Smooth muscle cell (in vitro differentiated cells): ENCODE data around the gene TTC21A. TPM values are rescaled to one million over a fixed set of nuclear protein-coding genes. Genes with fewer than 3 reads are reported as not detected.

ENCODE experiments used
- DNase-seq: peaks from one replicate; lab custom pipeline; 2025; ENCODE audit not compliant: unreplicated experiment; lab: John Stamatoyannopoulos, UW
- H2AFZ ChIP-seq: fragments of 200-600 bp; sonication (generic); 2 replicates; pipeline ENCODE4 v1.6.0; 2016; ENCODE audit warnings: antibody characterized with exemption, low read depth, mild to moderate bottlenecking
- H3F3A ChIP-seq: fragments of 200-600 bp; sonication (generic); 2 replicates; pipeline ENCODE4 v1.6.0; 2017; ENCODE audit warnings: antibody characterized with exemption, low read depth
- H3K27ac ChIP-seq: fragments of 200-600 bp; sonication (generic); 2 replicates; pipeline ENCODE4 v1.5.1; 2016; ENCODE audit warnings: low read depth, mild to moderate bottlenecking
- H3K27me3 ChIP-seq: fragments of 200-600 bp; sonication (generic); 2 replicates; pipeline ENCODE4 v1.6.1; 2016; ENCODE audit warnings: low read depth, mild to moderate bottlenecking
- H3K36me3 ChIP-seq: fragments of 200-600 bp; sonication (generic); 2 replicates; pipeline ENCODE4 v1.5.1; 2016; ENCODE audit warnings: low read depth
- H3K4me1 ChIP-seq: fragments of 200-600 bp; sonication (generic); 2 replicates; pipeline ENCODE4 v1.5.1; 2016; ENCODE audit warnings: low read depth
- H3K4me2 ChIP-seq: fragments of 200-600 bp; sonication (generic); 2 replicates; pipeline ENCODE4 v1.6.0; 2016; ENCODE audit warnings: mild to moderate bottlenecking
- H3K4me3 ChIP-seq: fragments of 200-600 bp; sonication (generic); 2 replicates; pipeline ENCODE4 v1.5.1; 2016; ENCODE audit warnings: mild to moderate bottlenecking
- H3K79me2 ChIP-seq: fragments of 200-600 bp; sonication (generic); 2 replicates; pipeline ENCODE4 v1.6.0; 2016; ENCODE audit warnings: low read depth, mild to moderate bottlenecking
- H3K9ac ChIP-seq: fragments of 200-600 bp; sonication (generic); 2 replicates; pipeline ENCODE4 v1.6.0; 2016; ENCODE audit warnings: low read depth
- H3K9me3 ChIP-seq: fragments of 200-600 bp; sonication (generic); replicated peaks from 2 replicates; pipeline ENCODE4 v1.5.1; 2016; ENCODE audit warnings: low read depth
- H4K20me1 ChIP-seq: fragments of 200-600 bp; sonication (generic); 2 replicates; pipeline ENCODE4 v1.6.0; 2016; ENCODE audit warnings: low read depth
- CTCF ChIP-seq: fragments of 200-600 bp; sonication (generic); IDR thresholded peaks from 2 replicates; pipeline ENCODE4 v1.5.1; 2017; ENCODE audit warnings: borderline replicate concordance, mild to moderate bottlenecking, antibody characterized with exemption; ENCODE audit not compliant: insufficient read depth, poor library complexity, severe bottlenecking
- WGBS: methylation state at CpG from one replicate; pipeline ENCODE4 v1.1.7; 2016; ENCODE audit warnings: low lambda C conversion rate; 5-methylcytosine and 5-hydroxymethylcytosine counted together
- polyA plus RNA-seq: library from polyadenylated mRNA; unstranded; fragments of >200 nt; fragmentation: Nextera tagmentation; extraction: Ambion mirVana; gene quantifications from 2 replicates; pipeline ENCODE4 v1.2.1, GENCODE V29; 2016
- total RNA-seq: library from RNA; depleted of rRNA; stranded (reverse); fragments of >200 nt; gene quantifications from 2 replicates; pipeline ENCODE4 v1.2.3, GENCODE V29; 2014

The TTC21A gene
- total and polyA plus RNA-seq, 2 experiments from 2014 or later, result 2.3 to 10.6 TPM

GRCh38 chr3:39075910-39076309, 31.6 kb upstream of the TTC21A start:
- no peak for TF ChIP-seq CTCF
- H3K27ac ChIP-seq, result no peak overlapping the region

GRCh38 chr3:39079530-39079929, 27.9 kb upstream of the TTC21A start:
- no peaks in the 10 kb centered on the region for H3K9me3 ChIP-seq
- H3K4me3 ChIP-seq, result no peak overlapping the region
- H3K27ac ChIP-seq, result no peak overlapping the region
- H3K79me2 ChIP-seq, result no peaks in the 10 kb centered on the region
- H3K9ac ChIP-seq, result no peak overlapping the region
- H3K4me1 ChIP-seq, result no peaks in the 10 kb centered on the region
- H2AFZ ChIP-seq, result no peak overlapping the region
- H3K27me3 ChIP-seq, result no peaks in the 10 kb centered on the region
- TF ChIP-seq CTCF, result no peak
- H3F3A ChIP-seq, result no peaks in the 10 kb centered on the region
- DNase-seq, result no peak
- H3K36me3 ChIP-seq, result peaks cover 7% of the 10 kb centered on the region
- no peak overlapping the region for H3K4me2 ChIP-seq
- H4K20me1 ChIP-seq, result no peaks in the 10 kb centered on the region

More at GRCh38 chr3:39075910-39076309, 31.6 kb upstream of the TTC21A start:
- DNase-seq, result no peak
- Histone ChIP-seq H4K20me1 (no peaks in the 10 kb centered on the region), H3K9me3 (no peaks in the 10 kb centered on the region), H3K4me2 (no peak overlapping the region), H3K4me1 (no peaks in the 10 kb centered on the region), H3K79me2 (no peaks in the 10 kb centered on the region), H3K27me3 (no peaks in the 10 kb centered on the region), H3K36me3 (peaks cover 7% of the 10 kb centered on the region), H2AFZ (no peak overlapping the region), H3F3A (no peaks in the 10 kb centered on the region), H3K9ac (no peak overlapping the region), H3K4me3 (no peak overlapping the region)
- WGBS, result 98% methylated on average over 10 of the region's 10 CpGs

- no peak for DNase-seq
- H3K9ac ChIP-seq, result no peak overlapping the region
- peaks cover 7% of the 10 kb centered on the region for H3K36me3 ChIP-seq
- no peak overlapping the region for H3K4me3 ChIP-seq
- H3F3A ChIP-seq, result no peaks in the 10 kb centered on the region
- no peak overlapping the region for H2AFZ ChIP-seq
- H3K4me1 ChIP-seq, result no peaks in the 10 kb centered on the region
- TF ChIP-seq CTCF, result no peak
- H4K20me1 ChIP-seq, result no peaks in the 10 kb centered on the region
- no peak overlapping the region for H3K4me2 ChIP-seq
- H3K79me2 ChIP-seq, result no peaks in the 10 kb centered on the region
- no peak overlapping the region for H3K27ac ChIP-seq
- no peaks in the 10 kb centered on the region for H3K9me3 ChIP-seq
- no peaks in the 10 kb centered on the region for H3K27me3 ChIP-seq
Measured at GRCh38 chr3:39080026-39080425, 27.5 kb upstream of the TTC21A start.

GRCh38 chr3:39082666-39083313, 24.7 kb upstream of the TTC21A start:
- no peaks in the 10 kb centered on the region for H4K20me1 ChIP-seq

More at GRCh38 chr3:39082666-39083313, 24.7 kb upstream of the TTC21A start:
- Histone ChIP-seq H3K79me2 (no peaks in the 10 kb centered on the region), H3K27ac (no peak overlapping the region), H3K4me2 (no peak overlapping the region), H3K4me3 (no peak overlapping the region), H2AFZ (no peak overlapping the region), H3K9me3 (no peaks in the 10 kb centered on the region), H3K9ac (no peak overlapping the region), H3K36me3 (peaks cover 2% of the 10 kb centered on the region), H3K4me1 (no peaks in the 10 kb centered on the region), H3K27me3 (no peaks in the 10 kb centered on the region), H3F3A (no peaks in the 10 kb centered on the region)
- no peak for DNase-seq
- WGBS, result 98% methylated on average over 4 of the region's 4 CpGs
- TF ChIP-seq CTCF, result no peak
